Measurements from ENCODE around the gene SGIP1.
"Not testable (repeated sequence)": the region's sequence is repeated elsewhere in the genome, so short reads cannot be mapped to it uniquely, and the experiment has no call there.

The SGIP1 gene

GRCh38 chr1:66734531-66734930, 200.6 kb downstream of the SGIP1 start:
- DNase-seq: not testable (repeated sequence)

GRCh38 chr1:66737836-66738235, 203.9 kb downstream of the SGIP1 start:
- DNase-seq: no peak

GRCh38 chr1:66739401-66740157, 205.6 kb downstream of the SGIP1 start:
- no peak for DNase-seq

- no peak for DNase-seq
Observed at GRCh38 chr1:66745451-66745850, 211.5 kb downstream of the SGIP1 start.

GRCh38 chr1:66747501-66747900, 213.5 kb downstream of the SGIP1 start:
- DNase-seq: no peak

- no peak for DNase-seq
Observed at GRCh38 chr1:66750577-66750976, 216.6 kb downstream of the SGIP1 start.

GRCh38 chr1:66751160-66751559, 217.2 kb downstream of the SGIP1 start:
- no peak for DNase-seq

GRCh38 chr1:66752000-66752592, 218.1 kb downstream of the SGIP1 start, which contains the start of gene DYNLT5:
Gene DYNLT5, plus strand, starts transcription at chr1:66752459. Its CDS starts 2,200 bp downstream, at chr1:66754659.
- DNase-seq: no peak

- no peak for DNase-seq
Observed at GRCh38 chr1:66752671-66753371, 218.9 kb downstream of the SGIP1 start.

- DNase-seq: no peak
Observed at GRCh38 chr1:66757722-66758240, 223.8 kb downstream of the SGIP1 start.

- peak; percentile 86 for DNase-seq
Observed at GRCh38 chr1:66758241-66758755, 224.3 kb downstream of the SGIP1 start.

- no peak for DNase-seq
Observed at GRCh38 chr1:66760506-66760905, 226.6 kb downstream of the SGIP1 start.

- no peak for DNase-seq
Observed at GRCh38 chr1:66761221-66761620, 227.3 kb downstream of the SGIP1 start.

- DNase-seq: peak; percentile 3
Observed at GRCh38 chr1:66764994-66765578, 231.1 kb downstream of the SGIP1 start.

GRCh38 chr1:66767626-66768025, 233.7 kb downstream of the SGIP1 start:
- DNase-seq: no peak

GRCh38 chr1:66768965-66769364, 235.0 kb downstream of the SGIP1 start:
- no peak for DNase-seq

- DNase-seq: no peak
Observed at GRCh38 chr1:66769512-66770229, 235.7 kb downstream of the SGIP1 start.

GRCh38 chr1:66770240-66770639, 236.3 kb downstream of the SGIP1 start:
- DNase-seq: no peak

- DNase-seq: no peak
Observed at GRCh38 chr1:66770694-66771093, 236.7 kb downstream of the SGIP1 start.

GRCh38 chr1:66773227-66773626, 239.3 kb downstream of the SGIP1 start:
- DNase-seq: no peak

- DNase-seq: no peak
Observed at GRCh38 chr1:66774438-66774837, 240.5 kb downstream of the SGIP1 start.

- no peak for DNase-seq
Observed at GRCh38 chr1:66775646-66776045, 241.7 kb downstream of the SGIP1 start.

Data from DMS 273 treated with DMSO at 0.1 percent for 48 hours (cell line).